ENCODE measurements around the gene MARCHF2.
"Not testable (repeated sequence)": the region's sequence is repeated elsewhere in the genome, so short reads cannot be mapped to it uniquely, and the experiment has no call there.

Gene MARCHF2

DNA sequence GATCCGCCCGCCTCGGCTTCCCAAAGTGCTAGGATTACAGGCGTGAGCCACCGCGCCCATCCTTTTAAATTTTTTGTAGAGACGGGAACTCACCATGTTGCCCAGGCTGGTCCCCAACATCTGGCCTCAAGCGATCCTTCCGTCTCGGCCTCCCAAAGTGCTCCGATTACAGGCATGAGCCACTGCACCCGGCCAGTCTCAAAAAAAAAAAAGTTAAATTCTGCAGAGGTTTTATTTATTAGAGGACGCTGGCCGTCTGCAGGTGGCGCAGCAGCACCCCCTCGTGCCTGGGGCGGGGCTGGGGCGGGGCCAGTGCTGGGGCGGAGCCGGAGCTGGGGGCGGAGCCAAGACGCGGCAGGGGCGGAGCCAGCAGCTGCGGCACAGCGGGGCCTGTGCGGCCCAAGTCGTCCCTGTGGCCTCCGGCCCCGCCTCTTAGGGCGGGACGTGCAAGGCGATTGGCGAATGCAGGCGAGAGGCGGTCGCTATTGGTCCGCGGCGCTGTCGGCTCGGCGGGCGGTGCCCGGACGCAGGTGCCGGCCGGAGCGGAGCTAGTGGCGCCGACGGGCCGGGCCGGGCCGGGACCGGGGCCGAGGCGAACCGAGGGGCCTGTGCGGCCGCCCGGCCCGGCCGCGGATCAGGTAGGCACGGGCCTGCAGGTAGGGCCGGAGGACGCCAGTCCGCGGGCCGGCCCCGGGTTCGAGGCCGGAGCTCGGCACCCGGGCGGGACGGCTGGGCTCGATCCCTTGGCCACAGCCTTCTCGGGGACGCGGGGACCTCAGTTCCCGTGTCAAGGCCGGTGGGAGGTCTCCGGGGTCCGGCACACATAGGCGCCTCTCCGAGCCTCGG is at the start of gene MARCHF2:
Gene MARCHF2 (plus strand): TSS at position 523 of the 846 bp plus-strand sequence. CDS start 8,536 bp downstream, outside the sequence.
- DNase-seq: peak; percentile 97

DNA sequence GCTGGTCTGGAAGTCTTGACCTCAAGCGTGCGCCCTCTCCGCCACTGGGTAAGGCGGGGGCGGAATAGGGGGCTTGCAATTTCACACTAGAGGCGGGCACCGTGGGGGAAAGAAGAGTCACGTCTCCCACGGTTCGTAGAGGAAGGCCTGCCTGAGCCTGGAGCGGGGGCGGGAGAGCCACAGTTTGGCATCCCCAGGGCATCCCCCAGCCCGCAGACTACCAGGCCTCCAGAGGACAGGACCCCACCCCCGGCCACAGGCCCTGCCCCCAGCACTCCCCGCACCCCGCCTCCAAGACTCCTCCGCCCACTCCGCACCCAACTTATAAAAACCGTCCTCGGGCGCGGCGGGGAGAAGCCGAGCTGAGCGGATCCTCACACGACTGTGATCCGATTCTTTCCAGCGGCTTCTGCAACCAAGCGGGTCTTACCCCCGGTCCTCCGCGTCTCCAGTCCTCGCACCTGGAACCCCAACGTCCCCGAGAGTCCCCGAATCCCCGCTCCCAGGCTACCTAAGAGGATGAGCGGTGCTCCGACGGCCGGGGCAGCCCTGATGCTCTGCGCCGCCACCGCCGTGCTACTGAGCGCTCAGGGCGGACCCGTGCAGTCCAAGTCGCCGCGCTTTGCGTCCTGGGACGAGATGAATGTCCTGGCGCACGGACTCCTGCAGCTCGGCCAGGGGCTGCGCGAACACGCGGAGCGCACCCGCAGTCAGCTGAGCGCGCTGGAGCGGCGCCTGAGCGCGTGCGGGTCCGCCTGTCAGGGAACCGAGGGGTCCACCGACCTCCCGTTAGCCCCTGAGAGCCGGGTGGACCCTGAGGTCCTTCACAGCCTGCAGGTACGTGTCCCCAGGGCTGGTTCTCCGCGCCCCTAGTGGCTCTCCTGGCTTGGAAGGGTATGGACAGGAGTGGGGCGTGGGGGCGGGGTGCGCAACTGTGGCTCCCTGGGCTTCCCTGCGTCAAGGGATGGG is 49.0 kb upstream of the MARCHF2 start, which contains the start of gene ANGPTL4:
Gene ANGPTL4 (plus strand): TSS at position 353 of the 969 bp plus-strand sequence. CDS start 167 bp downstream, at position 520.
- DNase-seq: peak; percentile 13

- no peak for DNase-seq
These were observed 47.0 kb upstream of the MARCHF2 start for GRCh38 chr19:8366121-8366581.

DNA sequence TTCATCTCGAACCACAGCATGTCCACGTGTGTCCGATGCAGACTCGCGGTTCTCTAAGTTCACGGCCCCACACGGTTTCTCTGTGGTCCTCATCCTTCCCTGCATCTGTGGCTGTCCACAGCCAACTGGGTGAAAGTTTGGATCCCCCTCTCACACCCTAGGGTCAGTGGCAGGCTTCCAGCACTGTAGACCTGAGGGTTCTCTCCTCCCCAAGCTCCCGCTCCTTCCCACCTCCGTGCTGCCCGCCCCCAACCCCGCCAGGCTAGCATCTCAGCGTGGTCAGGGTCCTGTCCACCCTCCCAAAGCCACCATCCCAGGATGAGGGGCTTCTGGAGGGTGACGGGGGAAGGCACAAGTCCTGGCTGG is 46.2 kb upstream of the MARCHF2 start:
- DNase-seq: no peak

DNA sequence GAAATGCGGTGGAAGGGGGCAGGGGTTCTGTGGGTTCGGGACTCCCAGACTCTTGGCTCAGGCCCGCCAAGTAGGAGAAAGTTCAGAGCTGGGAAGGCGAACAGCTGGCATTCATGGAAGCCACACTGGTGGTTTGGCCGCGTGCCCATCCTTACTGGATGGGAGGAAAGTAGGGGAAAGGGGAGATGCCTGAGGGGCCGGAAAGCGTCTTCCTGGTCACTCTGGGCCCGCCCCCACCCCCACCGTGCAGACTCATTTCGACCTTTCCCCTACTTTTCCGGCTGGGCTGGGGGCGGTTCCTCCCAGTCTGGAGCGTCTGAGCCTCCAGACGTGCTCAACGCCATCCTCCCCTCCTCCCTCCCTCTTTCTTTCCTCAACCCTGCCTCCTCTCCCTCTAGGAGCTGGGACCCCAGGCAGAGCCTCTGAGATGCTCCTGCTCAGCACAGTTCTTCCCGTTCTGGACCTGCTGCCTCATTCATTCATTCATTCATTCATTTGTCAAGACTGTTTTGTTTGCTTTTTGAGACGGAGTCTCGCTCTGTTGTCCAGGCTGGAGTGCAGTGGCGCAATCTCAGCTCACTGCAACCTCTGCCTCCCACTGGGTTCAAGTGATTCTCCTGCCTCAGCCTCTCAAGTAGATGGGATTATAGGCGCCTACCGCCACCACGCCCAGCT is 45.6 kb upstream of the MARCHF2 start:
- no peak for DNase-seq

DNA sequence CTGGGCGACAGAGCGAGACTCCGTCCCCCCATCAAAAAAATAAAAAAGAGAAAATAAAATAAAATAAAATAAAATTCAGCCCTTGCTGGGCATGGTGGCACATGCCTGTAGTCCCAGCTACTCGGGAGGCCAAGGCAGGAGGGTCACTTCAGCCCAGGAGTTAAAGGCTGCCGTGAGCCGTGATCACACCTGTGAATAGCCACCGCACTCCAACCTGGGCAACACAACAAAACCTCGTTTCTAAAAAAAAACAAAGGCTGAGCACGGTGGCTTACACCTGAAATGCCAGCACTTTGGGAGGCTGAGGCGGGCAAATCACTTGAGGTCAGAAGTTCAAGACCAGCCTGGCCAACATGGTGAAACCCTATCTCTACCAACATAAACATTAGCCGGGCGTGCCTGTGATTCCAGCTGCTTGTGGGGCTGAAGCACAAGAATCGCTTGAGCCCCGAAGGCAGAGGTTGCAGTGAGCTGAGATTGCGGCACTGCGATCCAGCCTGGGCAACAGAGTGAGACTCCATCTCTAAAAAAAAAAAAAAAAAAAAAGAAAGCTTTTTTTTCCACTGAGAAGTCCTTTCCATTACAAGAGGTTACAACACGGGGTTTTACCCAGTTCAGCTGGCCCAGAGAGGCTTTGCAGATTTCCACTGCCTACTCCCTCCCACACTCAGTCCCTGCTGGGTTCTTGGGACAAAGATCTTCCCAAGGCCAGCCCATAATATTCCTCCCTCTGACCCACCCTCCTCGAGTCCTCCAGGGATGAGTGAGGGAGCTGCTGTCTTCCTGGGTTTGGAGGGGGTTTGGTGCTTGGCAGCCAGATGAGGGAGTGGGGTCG is 42.7 kb upstream of the MARCHF2 start:
- no peak for DNase-seq

- DNase-seq: no peak
These were observed 41.9 kb upstream of the MARCHF2 start for GRCh38 chr19:8371011-8371804.

GRCh38 chr19:8373867-8374813 is 39.0 kb upstream of the MARCHF2 start:
- DNase-seq: no peak

GRCh38 chr19:8375766-8376165 is 37.3 kb upstream of the MARCHF2 start:
- not testable (repeated sequence) for DNase-seq

- not testable (repeated sequence) for DNase-seq
These were observed 36.6 kb upstream of the MARCHF2 start for GRCh38 chr19:8376373-8376974.

DNA sequence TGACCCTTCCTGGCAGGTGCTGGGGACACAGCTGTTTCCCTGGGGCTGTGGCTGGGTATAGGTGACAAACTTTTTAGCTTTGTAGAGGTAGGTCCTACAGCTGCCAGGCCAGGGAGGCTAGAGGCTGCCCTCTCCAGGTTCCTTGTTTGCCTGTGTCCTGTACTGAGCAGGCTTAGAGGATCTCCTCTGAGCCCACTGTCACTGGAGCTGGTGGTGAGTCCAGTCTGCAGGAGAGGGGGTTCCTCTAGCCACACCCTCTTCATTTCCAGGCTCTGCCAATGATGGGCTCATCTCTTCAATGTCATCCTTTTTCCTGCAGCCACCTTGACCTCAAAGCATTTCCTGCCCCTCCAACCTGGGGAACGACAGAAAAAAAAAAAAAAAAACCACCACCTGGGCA is 35.5 kb upstream of the MARCHF2 start:
- DNase-seq: no peak

GRCh38 chr19:8379156-8379891 is 33.8 kb upstream of the MARCHF2 start:
- DNase-seq: not testable (repeated sequence)

DNA sequence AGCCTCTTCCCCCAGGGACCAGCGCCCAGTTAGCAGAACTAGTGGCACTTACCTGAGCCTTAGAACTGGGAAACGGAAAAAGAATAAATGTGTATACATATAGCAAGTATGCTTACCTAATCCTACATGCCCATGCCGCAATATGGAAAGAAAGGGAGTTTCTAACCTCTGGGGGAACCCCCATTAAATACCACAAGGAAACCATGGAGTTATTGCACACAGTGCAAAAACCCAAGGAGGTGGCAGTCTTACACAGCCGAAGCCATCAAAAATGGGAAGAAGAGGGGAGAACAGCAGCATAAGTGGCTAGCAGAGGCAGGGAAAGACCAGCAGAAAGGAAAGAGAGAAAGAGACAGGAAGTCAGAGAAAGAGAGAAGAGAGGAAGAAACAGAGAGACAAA is 28.5 kb upstream of the MARCHF2 start:
- not testable (repeated sequence) for DNase-seq

DNA sequence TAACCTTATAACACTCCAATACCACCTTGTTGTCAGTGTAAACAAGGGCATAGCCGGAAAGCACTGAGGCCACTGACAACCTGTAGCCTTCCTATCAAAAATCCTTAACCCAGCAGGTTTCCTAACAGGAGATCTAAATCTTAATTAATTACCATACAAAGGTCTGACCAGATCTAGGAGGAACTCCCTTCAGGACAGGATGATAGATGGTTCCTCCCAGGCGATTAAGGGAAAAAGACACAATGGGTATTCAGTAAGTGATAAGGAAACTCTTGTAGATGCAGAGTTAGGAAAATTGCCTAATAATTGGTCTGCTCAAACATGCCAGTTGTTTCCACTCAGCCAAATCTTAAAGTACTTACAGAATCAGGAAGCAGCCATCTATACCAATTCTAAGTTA is 28.0 kb upstream of the MARCHF2 start:
- not testable (repeated sequence) for DNase-seq

- DNase-seq: not testable (repeated sequence)
These were observed 27.5 kb upstream of the MARCHF2 start for GRCh38 chr19:8385566-8385965.

DNA sequence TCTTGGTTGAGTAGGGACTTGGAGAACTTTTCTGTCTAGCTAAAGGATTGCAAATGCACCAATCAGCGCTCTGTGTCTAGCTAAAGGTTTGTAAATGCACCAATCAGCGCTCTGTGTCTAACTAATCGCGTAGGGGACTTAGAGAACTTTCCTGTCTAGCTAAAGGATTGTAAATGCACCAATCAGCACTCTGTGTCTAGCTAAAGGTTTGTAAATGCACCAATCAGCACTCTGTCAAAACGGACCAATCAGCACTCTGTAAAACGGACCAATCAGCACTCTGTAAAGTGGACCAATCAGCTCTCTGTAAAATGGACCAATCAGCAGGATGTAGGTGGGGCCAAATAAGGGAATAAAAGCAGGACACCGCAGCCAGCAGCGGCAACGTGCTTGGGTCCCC is 26.7 kb upstream of the MARCHF2 start:
- not testable (repeated sequence) for DNase-seq

GRCh38 chr19:8386990-8387389 is 26.1 kb upstream of the MARCHF2 start:
- no peak for DNase-seq

Data from NCI-H774 (cell line).